Right kidney (tissue), 1 donor: Measurements from ENCODE around the gene TST.

Experiments used
- DNase-seq: peaks from one replicate; pipeline ENCODE4 v3.0.0-alpha.2; 2016

TST gene

GRCh38 chr22:37054600-37055365, 35.5 kb upstream of the TST start:
- DNase-seq: no peak

GRCh38 chr22:37054056-37054395, 34.8 kb upstream of the TST start:
- no peak for DNase-seq

DNA sequence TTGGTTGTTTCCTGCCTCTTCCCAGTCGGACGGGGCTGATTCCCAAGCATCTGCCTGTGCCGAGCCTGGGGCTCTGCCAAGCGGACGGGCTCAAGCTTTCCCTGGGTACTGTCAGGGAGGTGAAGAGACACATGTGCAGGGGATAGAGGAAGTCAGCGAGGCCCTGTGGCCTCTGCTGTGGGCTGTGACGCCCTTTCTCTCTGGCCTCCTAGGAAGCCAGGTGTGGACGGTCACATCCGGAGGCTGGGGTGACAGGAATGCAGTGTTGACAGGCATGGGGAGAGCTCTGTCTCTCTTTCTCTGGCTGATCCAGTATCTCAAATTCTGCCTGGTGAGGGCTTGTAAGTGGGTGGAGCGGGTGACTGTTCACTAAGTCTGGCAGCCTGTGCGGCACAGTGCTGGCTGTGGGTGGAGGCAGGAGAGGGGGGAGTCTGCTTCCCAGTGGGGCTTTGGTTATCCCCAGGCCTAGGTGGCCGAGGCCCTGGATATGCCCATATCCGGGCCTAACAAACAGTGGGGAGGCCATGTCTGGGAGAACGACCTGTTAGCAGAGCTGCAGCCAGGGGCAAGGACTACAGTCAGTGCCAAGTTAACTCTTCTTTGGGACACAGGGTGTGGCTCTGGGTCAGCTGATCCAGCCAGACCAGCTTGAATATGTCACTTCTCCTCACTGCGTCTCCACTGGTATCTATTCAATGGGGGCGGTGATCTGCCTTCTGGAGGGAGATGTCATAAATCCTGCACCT, 34.2 kb upstream of the TST start:
- no peak for DNase-seq

- peak; percentile 25 for DNase-seq
These were observed 33.4 kb upstream of the TST start for GRCh38 chr22:37052386-37053309.

DNA sequence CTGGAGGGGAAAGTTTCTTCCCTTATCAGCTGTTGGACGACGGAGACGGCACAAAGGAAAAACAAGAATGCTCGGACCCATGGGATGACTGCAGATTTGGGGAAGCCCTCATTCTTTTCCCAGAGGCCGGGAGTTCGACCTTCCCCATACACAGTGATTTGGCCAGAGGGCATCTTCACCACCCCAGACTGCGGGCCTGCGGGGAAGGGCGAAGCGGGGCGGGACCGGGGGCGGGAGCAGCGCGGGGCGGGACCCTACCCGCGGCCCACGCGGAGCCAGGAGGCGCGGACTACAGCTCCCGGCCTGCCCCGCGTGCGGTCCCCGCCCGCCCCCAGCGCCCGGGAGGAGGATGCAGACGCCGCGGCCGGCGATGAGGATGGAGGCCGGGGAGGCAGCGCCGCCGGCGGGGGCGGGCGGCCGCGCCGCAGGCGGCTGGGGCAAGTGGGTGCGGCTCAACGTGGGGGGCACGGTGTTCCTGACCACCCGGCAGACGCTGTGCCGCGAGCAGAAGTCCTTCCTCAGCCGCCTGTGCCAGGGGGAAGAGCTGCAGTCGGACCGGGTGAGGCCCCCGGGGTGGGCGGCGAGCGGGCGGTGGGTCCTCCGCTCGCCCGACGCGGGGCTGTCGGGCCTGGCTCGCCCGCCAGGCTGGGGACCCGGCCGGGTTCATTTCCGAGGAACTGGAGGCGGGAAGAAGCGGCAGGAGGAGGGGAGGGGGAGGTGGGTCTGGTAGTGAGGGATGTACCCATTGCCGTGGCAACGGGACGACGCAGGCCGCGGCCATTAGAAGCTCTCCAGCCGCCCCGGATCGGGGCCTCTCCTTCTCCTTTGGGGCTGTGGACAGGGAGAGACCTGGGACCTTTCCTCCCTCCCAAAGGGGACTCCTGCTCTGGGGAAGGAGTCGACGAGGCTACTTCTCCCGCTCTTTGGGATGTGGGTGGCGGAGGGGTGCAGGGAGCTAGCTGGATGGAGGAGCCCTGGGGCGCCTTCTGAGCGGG, 32.4 kb upstream of the TST start, which contains the start of gene KCTD17:
TSS of gene KCTD17 (plus strand) at position 352 of the 995 bp plus-strand sequence. CDS start at position 371, 19 bp downstream.
- DNase-seq: peak; percentile 74

- DNase-seq: no peak
These were observed 31.7 kb upstream of the TST start for GRCh38 chr22:37050913-37051312.

GRCh38 chr22:37049224-37049623, 30.0 kb upstream of the TST start:
- DNase-seq: no peak

DNA sequence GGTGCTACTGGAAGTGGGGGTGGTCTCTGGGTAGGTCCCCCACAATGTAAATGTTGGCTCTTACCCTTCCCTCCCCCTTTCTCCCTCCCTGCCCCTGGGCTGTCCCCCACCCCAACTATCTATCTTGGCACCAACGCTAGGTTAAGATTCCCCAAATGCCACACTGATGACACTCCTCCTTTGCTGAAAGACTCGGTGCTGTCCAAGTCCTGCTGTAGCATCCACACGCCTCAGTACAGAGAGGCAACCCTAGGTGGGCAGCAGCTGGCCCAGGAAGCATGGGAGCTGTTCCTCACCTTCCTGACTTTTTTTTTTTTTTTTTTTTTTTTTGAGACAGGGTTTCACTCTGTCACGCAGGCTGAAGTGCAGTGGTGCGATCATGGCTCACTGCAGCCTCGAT, 28.9 kb upstream of the TST start:
- DNase-seq: no peak

DNA sequence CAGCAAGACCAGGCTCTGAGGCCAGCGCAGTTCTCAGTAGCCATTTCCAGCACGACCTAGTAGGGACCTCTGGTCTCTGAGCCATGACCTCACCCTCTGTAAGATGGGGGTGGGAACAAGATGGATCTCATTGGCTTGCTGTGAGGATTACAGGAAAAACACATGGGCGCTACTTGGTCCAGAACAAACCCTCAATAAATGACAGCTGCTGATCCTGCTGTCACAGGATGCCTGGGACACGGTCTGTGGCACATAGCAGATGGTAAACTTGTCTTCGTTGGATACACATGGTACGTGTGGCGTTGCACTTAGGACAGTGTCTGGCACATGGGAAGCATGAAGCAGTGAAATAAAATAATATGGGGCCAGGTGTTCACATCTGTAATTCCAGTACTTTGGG, 27.8 kb upstream of the TST start:
- no peak for DNase-seq

DNA sequence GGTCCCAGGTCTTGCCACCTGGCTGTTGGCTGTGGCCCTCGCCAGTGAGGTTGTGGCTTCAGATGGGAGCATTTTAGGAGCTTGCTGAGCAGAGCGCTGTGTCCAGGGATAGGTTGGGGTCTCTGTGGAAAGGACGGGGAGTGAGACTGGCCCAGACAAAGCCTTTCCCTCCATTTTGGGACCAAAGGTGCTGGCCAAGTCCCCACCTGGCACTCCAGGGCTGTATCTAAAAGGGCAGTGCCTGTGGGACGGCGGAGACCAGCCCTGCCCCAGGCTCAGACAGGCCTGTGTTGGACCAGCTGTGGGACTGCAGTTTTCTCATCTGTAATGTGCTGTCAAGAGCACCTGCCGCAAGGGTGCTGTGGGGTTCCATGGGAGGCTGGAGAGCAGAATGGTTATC, 27.3 kb upstream of the TST start:
- DNase-seq: no peak

DNA sequence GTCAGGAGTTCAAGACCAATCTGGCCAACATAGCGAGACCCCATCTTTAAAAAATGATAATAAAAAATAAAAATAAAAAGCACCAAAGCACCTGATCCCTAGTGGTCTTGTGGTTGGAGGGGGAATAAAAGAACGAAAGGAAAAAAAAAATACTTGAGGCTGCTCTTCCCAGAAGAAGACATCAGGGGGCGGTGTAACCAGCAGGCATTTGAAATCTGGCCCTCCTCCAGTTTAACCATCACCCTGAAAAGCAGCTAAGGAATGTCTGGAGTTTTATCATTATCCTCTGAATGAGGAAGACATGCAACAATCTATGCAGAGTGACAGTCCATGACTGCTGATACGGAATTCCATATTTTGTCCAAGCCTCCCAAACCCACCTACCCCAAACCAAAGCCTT, 26.7 kb upstream of the TST start:
- DNase-seq: no peak

DNA sequence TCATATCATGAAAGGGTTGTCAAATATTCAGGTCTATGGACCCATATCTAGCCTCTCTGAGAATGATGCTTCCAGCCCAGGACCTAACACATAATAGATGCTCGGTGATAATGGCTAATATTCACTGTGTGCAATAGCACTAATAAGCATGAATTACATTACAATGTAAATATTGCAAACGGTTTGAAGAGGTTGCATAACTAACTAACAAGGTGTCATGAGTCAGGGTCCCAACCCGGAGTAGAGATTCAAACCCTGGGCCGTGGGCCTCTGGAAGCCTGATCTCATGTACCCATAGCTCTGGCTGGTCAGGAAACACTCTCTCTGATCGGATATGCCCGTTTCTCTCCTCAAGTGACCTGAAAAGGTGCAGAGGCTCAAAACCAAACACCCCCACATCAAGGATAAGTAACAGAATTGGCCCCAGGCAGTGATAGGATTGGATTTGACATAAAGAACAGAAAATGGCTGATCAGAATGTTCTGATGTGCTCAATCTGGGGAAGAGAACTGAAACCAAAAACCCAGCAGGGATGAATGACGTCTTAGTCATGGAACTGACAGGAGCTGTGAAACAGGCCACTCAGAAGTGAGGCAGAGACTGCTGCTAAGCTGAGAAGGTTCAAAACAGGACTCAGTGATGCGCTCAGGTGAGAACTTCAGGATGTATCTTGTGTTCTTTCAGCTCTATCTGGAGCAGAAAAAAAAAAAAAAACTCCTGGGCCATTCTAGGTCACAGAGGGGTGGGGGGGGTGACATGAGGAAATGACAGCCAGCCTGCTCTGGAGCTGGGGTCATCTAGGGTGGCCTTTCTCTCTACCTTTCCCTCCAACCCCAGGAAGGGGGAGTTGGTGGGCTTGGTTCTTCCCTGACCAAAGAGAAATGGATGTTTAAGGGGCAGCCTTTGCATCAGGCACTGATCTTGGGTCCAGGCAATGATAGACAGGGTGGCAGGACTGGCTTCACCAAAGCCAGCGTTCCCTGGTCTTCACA, 25.7 kb upstream of the TST start:
- DNase-seq: no peak

DNA sequence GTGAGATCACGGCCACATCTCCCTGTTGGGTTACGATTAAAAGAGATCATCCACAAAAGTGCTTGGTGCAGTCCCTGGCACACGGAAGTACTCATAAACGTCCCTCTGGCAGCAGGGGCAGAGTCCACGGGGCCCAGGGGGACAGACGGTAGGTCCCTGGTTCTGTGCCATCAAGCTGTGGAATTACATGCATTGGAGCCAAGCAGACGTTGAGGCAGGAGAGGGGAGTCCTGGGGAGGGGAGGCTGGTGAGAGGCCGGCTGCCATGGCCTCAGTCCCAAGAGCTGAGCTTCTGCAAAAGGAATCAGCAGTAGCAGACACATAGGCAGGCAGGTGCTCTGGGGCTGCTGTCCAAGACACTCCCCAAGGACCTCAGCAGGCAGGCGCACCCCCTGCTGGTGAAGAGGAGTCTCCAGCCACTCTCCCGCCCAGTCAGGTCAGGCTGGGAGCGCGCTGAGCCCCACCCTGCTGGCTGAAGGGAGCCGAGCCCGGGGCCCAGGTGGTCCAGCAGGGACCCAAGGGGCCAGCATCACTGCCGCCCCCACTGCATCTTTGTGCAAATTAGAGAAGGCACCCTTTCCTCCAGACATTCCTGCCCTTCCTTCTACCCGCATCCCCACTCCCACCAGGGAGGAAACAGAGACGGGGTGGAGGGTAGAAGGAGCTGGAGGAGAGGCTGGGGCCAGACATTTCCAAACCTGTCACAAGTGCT, 24.7 kb upstream of the TST start:
- DNase-seq: no peak

- DNase-seq: no peak
These were observed 24.1 kb upstream of the TST start for GRCh38 chr22:37043209-37043827.

- no peak for DNase-seq
These were observed 20.2 kb upstream of the TST start for GRCh38 chr22:37039466-37039865.

GRCh38 chr22:37037669-37038068, 18.4 kb upstream of the TST start:
- DNase-seq: no peak

GRCh38 chr22:37036655-37037377, 17.6 kb upstream of the TST start:
- DNase-seq: no peak
